Testis (tissue), 2 donors: ENCODE results near the gene NMS.

Source experiments
- POLR2A ChIP-seq: fragments of 450-650 bp; IDR thresholded peaks from one replicate; pipeline ENCODE4 v1.6.1; 2017; ENCODE audit warnings: antibody characterized with exemption, mild to moderate bottlenecking, moderate library complexity
- TF ChIP-seq, protein P1 (sequence below), 3 experiments: fragments of 450-650 bp in 2 of 3; fragments of 200-600 bp in 1 of 3; sonication (generic) in 1 of 3; IDR thresholded peaks; one replicate each; pipeline ENCODE4 v1.5.1; 2016 to 2019; ENCODE audit warnings: antibody characterized with exemption in 3 of 3, mild to moderate bottlenecking in 2 of 3, moderate library complexity in 1 of 3

DNA sequence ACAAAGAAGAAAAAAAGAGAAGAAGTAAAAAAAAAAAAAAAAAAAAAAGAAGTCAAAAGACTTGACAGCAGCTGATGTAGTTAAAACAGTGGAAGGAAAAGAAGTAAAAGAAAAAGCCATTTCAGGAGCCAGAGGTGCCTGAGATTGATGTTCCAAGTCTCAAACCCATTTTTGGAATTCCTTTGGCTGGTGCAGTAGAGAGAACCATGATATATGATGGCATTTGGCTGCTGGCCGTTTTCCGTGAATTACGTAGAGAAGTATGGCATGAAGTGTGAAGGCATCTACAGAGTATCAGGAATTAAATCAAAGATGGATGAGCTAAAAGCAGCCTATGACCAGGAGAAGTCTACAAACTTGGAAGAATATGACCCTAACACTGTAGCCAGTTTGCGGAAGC, 45.2 kb upstream of the NMS start:
- TF ChIP-seq POLR2A, result no peak
- TF ChIP-seq, protein P1, sequence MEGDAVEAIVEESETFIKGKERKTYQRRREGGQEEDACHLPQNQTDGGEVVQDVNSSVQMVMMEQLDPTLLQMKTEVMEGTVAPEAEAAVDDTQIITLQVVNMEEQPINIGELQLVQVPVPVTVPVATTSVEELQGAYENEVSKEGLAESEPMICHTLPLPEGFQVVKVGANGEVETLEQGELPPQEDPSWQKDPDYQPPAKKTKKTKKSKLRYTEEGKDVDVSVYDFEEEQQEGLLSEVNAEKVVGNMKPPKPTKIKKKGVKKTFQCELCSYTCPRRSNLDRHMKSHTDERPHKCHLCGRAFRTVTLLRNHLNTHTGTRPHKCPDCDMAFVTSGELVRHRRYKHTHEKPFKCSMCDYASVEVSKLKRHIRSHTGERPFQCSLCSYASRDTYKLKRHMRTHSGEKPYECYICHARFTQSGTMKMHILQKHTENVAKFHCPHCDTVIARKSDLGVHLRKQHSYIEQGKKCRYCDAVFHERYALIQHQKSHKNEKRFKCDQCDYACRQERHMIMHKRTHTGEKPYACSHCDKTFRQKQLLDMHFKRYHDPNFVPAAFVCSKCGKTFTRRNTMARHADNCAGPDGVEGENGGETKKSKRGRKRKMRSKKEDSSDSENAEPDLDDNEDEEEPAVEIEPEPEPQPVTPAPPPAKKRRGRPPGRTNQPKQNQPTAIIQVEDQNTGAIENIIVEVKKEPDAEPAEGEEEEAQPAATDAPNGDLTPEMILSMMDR (IDR thresholded peaks at IDR 0.05), result no peak
